H1 (cell line): ENCODE results near the gene MACF1. TPM values are rescaled to one million over a fixed set of nuclear protein-coding genes. Genes with fewer than 3 reads are reported as not detected.

ENCODE experiments used
- CTCF ChIA-PET: fragments of 300-600 bp; sonication (Branson Sonifier 250); formaldehyde crosslinking; loops from one replicate; lab custom pipeline; 2021; ENCODE audit not compliant: partially characterized antibody; lab: Charles Lee
- POLR2A ChIA-PET: fragments of 300-600 bp; sonication (Branson Sonifier 250); formaldehyde crosslinking; loops from one replicate; lab custom pipeline; 2021; ENCODE audit warnings: inconsistent platforms; ENCODE audit not compliant: partially characterized antibody; lab: Charles Lee
- DNase-seq, 2 experiments: peaks; one replicate each; pipeline versions ENCODE4 v3.0.0 to v3.0.0-alpha.2; 2010 to 2022; ENCODE audit warnings: low spot score in 2 of 2, low read depth in 1 of 2, mixed read lengths in 1 of 2
- FAIRE-seq: peaks from 2 replicates; lab custom pipeline; 2011; peaks lifted over from hg19 to GRCh38; lab: Jason Lieb, UNC
- H2AFZ ChIP-seq: 2 replicates; pipeline ENCODE4 v1.8.1; 2012; ENCODE audit warnings: low read length, inconsistent platforms
- H2AK5ac ChIP-seq: 2 replicates; pipeline ENCODE4 v1.6.1; 2013; ENCODE audit warnings: low read depth, low read length
- H2BK120ac ChIP-seq: replicated peaks from 2 replicates; pipeline ENCODE3; 2013; ENCODE audit warnings: low read depth, low read length, inconsistent platforms
- H2BK12ac ChIP-seq: 2 replicates; pipeline ENCODE4 v1.6.1; 2013; ENCODE audit warnings: low read depth, low read length
- H2BK15ac ChIP-seq: 2 replicates; pipeline ENCODE4 v1.6.1; 2013; ENCODE audit warnings: low read length
- H2BK20ac ChIP-seq: 2 replicates; pipeline ENCODE4 v1.6.1; 2013; ENCODE audit warnings: low read length
- H2BK5ac ChIP-seq: 2 replicates; pipeline ENCODE4 v1.6.1; 2013; ENCODE audit warnings: low read depth, low read length
- H3K14ac ChIP-seq: 2 replicates; pipeline ENCODE4 v1.6.1; 2013; ENCODE audit warnings: inconsistent platforms; ENCODE audit not compliant: insufficient read length
- H3K18ac ChIP-seq: 2 replicates; pipeline ENCODE4 v1.6.1; 2013; ENCODE audit warnings: low read length; ENCODE audit errors: extremely low read depth
- H3K23ac ChIP-seq: 2 replicates; pipeline ENCODE4 v1.6.1; 2013; ENCODE audit warnings: inconsistent platforms; ENCODE audit not compliant: insufficient read length
- H3K23me2 ChIP-seq: 2 replicates; pipeline ENCODE4 v1.6.1; 2013; ENCODE audit warnings: low read depth, low read length
- H3K27ac ChIP-seq: 2 replicates; pipeline ENCODE4 v1.6.1; 2011; ENCODE audit warnings: low read depth, low read length, inconsistent platforms
- H3K27me3 ChIP-seq, 4 experiments: replicated peaks in 1 of 4; 1 replicate in 1 of 4; 2 replicates in 3 of 4; pipeline versions ENCODE4 v1.6.1 to v1.8.1; 2011 to 2013; ENCODE audit warnings: low read length in 3 of 4, mild to moderate bottlenecking in 3 of 4, inconsistent platforms in 2 of 4, mixed read lengths in 2 of 4, moderate library complexity in 1 of 4; ENCODE audit not compliant: control insufficient read depth in 3 of 4, insufficient read depth in 3 of 4; ENCODE audit errors: extremely low read depth in 1 of 4
- H3K36me3 ChIP-seq, 4 experiments: 2 replicates each; pipeline versions ENCODE4 v1.6.1 to v1.8.1; 2011 to 2013; ENCODE audit warnings: mild to moderate bottlenecking in 4 of 4, low read length in 3 of 4, moderate library complexity in 2 of 4, control low read depth in 1 of 4, inconsistent platforms in 1 of 4; ENCODE audit not compliant: insufficient read depth in 4 of 4, control insufficient read depth in 2 of 4
- H3K4ac ChIP-seq: replicated peaks from 2 replicates; pipeline ENCODE3; 2013; ENCODE audit warnings: low read length, low read depth, mixed read lengths, inconsistent platforms; ENCODE audit not compliant: insufficient read length
- H3K4me1 ChIP-seq, 4 experiments: replicated peaks in 1 of 4; 1 replicate in 1 of 4; 2 replicates in 3 of 4; pipeline versions ENCODE4 v1.6.1 to v1.8.1; 2011 to 2013; ENCODE audit warnings: low read length in 3 of 4, inconsistent platforms in 2 of 4, mixed read lengths in 1 of 4; ENCODE audit not compliant: insufficient read depth in 4 of 4, control insufficient read depth in 3 of 4
- H3K4me2 ChIP-seq, 2 experiments: 2 replicates each; pipeline versions ENCODE4 v1.6.1 to v1.8.1; 2011 to 2013; ENCODE audit warnings: low read depth in 2 of 2, low read length in 2 of 2, control low read depth in 1 of 2, inconsistent platforms in 1 of 2, mild to moderate bottlenecking in 1 of 2; ENCODE audit not compliant: insufficient read depth in 1 of 2
- H3K4me3 ChIP-seq, 4 experiments: fragments of 200-600, 300-600 bp in 1 of 4; sonication (generic), shearing (Covaris generic), sonication (Bioruptor Twin) in 1 of 4; 2 replicates each; pipeline versions ENCODE4 v1.5.1 to v1.8.1; 2011 to 2016; ENCODE audit warnings: low read length in 4 of 4, low read depth in 3 of 4, control low read depth in 2 of 4, inconsistent platforms in 2 of 4, mild to moderate bottlenecking in 2 of 4, mixed read lengths in 1 of 4, moderate library complexity in 1 of 4; ENCODE audit not compliant: insufficient read depth in 2 of 4; ENCODE audit errors: extremely low read depth in 1 of 4
- H3K56ac ChIP-seq: replicated peaks from 2 replicates; pipeline ENCODE3; 2013; ENCODE audit warnings: low read depth, mild to moderate bottlenecking, mixed read lengths, low read length, inconsistent platforms; ENCODE audit not compliant: insufficient read length
- H3K79me1 ChIP-seq: 2 replicates; pipeline ENCODE4 v1.6.1; 2013; ENCODE audit warnings: low read depth, low read length, control low read depth
- H3K79me2 ChIP-seq, 2 experiments: 2 replicates each; pipeline versions ENCODE4 v1.6.1 to v1.8.1; 2012 to 2013; ENCODE audit warnings: low read length in 2 of 2, mild to moderate bottlenecking in 2 of 2, inconsistent platforms in 1 of 2; ENCODE audit not compliant: insufficient read depth in 2 of 2, control insufficient read depth in 1 of 2
- H3K9ac ChIP-seq, 4 experiments: replicated peaks in 1 of 4; 1 replicate in 1 of 4; 2 replicates in 3 of 4; pipeline versions ENCODE4 v1.6.1 to v1.8.1; 2011 to 2013; ENCODE audit warnings: low read depth in 3 of 4, low read length in 3 of 4, control low read depth in 2 of 4, mild to moderate bottlenecking in 2 of 4, moderate library complexity in 2 of 4, inconsistent platforms in 1 of 4; ENCODE audit errors: extremely low read depth in 1 of 4
- H3K9me3 ChIP-seq, 2 experiments: 2 replicates each; pipeline versions ENCODE4 v1.6.1 to v1.8.1; 2012 to 2013; ENCODE audit warnings: mild to moderate bottlenecking in 2 of 2, moderate library complexity in 2 of 2, control low read depth in 1 of 2, inconsistent platforms in 1 of 2, low read depth in 1 of 2, low read length in 1 of 2, mixed read lengths in 1 of 2; ENCODE audit not compliant: insufficient read depth in 2 of 2
- H4K20me1 ChIP-seq, 2 experiments: replicated peaks in 1 of 2; 2 replicates each; pipeline versions ENCODE3 to v1.8.1; 2011 to 2013; ENCODE audit warnings: inconsistent platforms in 2 of 2, low read length in 2 of 2, mild to moderate bottlenecking in 1 of 2; ENCODE audit not compliant: insufficient read depth in 2 of 2, control insufficient read depth in 1 of 2
- H4K5ac ChIP-seq: 2 replicates; pipeline ENCODE4 v1.6.1; 2013; ENCODE audit warnings: low read length, low read depth, mixed read lengths, inconsistent platforms; ENCODE audit not compliant: insufficient read length
- H4K8ac ChIP-seq: 2 replicates; pipeline ENCODE4 v1.8.0; 2013; ENCODE audit warnings: mild to moderate bottlenecking, moderate library complexity, low read length, inconsistent platforms; ENCODE audit not compliant: insufficient read depth; ENCODE audit errors: extremely low read depth
- H4K91ac ChIP-seq: replicated peaks from 2 replicates; pipeline ENCODE3; 2013; ENCODE audit warnings: low read length, mixed read lengths, inconsistent platforms; ENCODE audit not compliant: insufficient read length
- ATF2 ChIP-seq: IDR thresholded peaks from 2 replicates; pipeline ENCODE4 v1.6.1; 2012; ENCODE audit warnings: low read length, inconsistent platforms
- BRCA1 ChIP-seq: IDR thresholded peaks from 2 replicates; pipeline ENCODE4 v1.6.1; 2012; ENCODE audit warnings: low read depth, low read length, improper control_type of control experiment
- CHD1 ChIP-seq: IDR thresholded peaks from 2 replicates; pipeline ENCODE4 v1.6.1; 2012; ENCODE audit warnings: low read depth, low read length, improper control_type of control experiment
- EZH2 ChIP-seq: fragments of 200-600 bp; sonication (generic); IDR thresholded peaks from 2 replicates; pipeline ENCODE4 v1.7.1; 2012; ENCODE audit warnings: low read depth, mild to moderate bottlenecking, moderate library complexity, low read length, inconsistent platforms; ENCODE audit not compliant: severe bottlenecking
- GABPA ChIP-seq: IDR thresholded peaks from 2 replicates; pipeline ENCODE4 v1.6.1; 2011; ENCODE audit warnings: mild to moderate bottlenecking, low read length, moderate library complexity, borderline replicate concordance; ENCODE audit not compliant: insufficient read depth
- POLR2AphosphoS5 ChIP-seq: IDR thresholded peaks from 2 replicates; pipeline ENCODE4 v1.6.1; 2011; ENCODE audit warnings: low read depth, low read length
- RAD21 ChIP-seq, 2 experiments: IDR thresholded peaks in 1 of 2; conservative IDR thresholded peaks in 1 of 2; 2 replicates each; pipeline ENCODE4 v1.6.1; 2011; ENCODE audit warnings: low read depth in 2 of 2, low read length in 2 of 2, improper control_type of control experiment in 1 of 2, inconsistent platforms in 1 of 2, mild to moderate bottlenecking in 1 of 2, moderate library complexity in 1 of 2
- RFX5 ChIP-seq: IDR thresholded peaks from 2 replicates; pipeline ENCODE4 v1.6.1; 2011; ENCODE audit warnings: low read depth, low read length, improper control_type of control experiment, borderline replicate concordance
- SUZ12 ChIP-seq: fragments of 200-600 bp; sonication (generic); IDR thresholded peaks from 2 replicates; pipeline ENCODE4 v1.6.1; 2012; ENCODE audit warnings: mild to moderate bottlenecking, inconsistent platforms, low read length, moderate library complexity, mixed read lengths
- TCF12 ChIP-seq: IDR thresholded peaks from 2 replicates; pipeline ENCODE4 v1.6.1; 2011; ENCODE audit warnings: low read depth, mild to moderate bottlenecking, low read length
- TEAD4 ChIP-seq: IDR thresholded peaks from 2 replicates; pipeline ENCODE4 v1.6.1; 2012; ENCODE audit warnings: low read depth, low read length, inconsistent platforms, mixed read lengths
- WGBS, 2 experiments: shearing (Covaris generic) in 1 of 2; methylation state at CpG; one replicate each; pipeline versions ENCODE4 v1.1.6 to v1.1.7; 2013 to 2015; ENCODE audit warnings: low lambda C conversion rate in 2 of 2, mixed read lengths in 2 of 2, inconsistent platforms in 1 of 2, low coverage in 1 of 2, missing lambda C conversion rate in 1 of 2; ENCODE audit not compliant: insufficient replicate concordance in 2 of 2, insufficient coverage in 1 of 2, insufficient read length in 1 of 2; ENCODE audit errors: extremely low coverage in 1 of 2, missing lambda C conversion rate in 1 of 2; 5-methylcytosine and 5-hydroxymethylcytosine counted together
- polyA plus RNA-seq, 7 experiments: library from polyadenylated mRNA; depleted of rRNA in 3 of 7; stranded (reverse) in 5 of 7; unstranded in 2 of 7; fragments of >200 nt in 5 of 7; fragments of 200-250 nt in 2 of 7; gene quantifications; 1 replicate in 5 of 7; 2 replicates in 1 of 7; 4 replicates in 1 of 7; pipeline versions ENCODE4 v1.2.1 to v1.2.3, GENCODE V29; 2011 to 2013; ENCODE audit warnings: missing spikeins in 2 of 7, mixed read lengths in 2 of 7
- total RNA-seq: library from RNA; stranded (reverse); fragmentation: NEBNext Ultra II Directional; extraction: Animal tissue kit (Norgen Biotek cat#: 25700); gene quantifications from 2 replicates; pipeline ENCODE4 v1.2.1, GENCODE V29; 2021
- TF ChIP-seq, protein P1 (sequence below): IDR thresholded peaks from 2 replicates; pipeline ENCODE4 v1.6.1; 2011; ENCODE audit warnings: low read depth, mild to moderate bottlenecking, low read length; ENCODE audit not compliant: insufficient read depth

The MACF1 gene
- total and polyA plus RNA-seq, 2 of the 8 experiments (the other 6 are each of a cell fraction or from before 2014, with no cell fraction given) = 59.8 to 285 TPM

DNA sequence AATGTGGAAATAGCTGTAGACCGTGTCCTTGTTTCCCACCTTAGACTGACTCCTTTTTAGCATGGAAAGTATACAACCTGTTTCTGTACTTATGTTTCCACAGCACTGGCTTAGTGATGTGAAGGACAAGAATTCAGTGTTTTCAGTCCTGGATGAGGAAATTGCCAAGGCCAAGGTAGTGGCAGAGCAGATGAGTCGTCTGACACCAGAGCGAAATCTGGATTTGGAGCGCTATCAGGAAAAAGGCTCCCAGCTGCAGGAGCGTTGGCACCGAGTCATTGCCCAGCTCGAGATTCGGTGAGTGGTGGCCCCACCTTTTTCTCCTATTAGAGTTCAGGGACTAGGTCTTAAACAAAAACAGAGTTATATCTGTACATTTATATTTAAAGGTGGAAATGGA lies 112.6 kb downstream of the MACF1 start:
- H3K9me3 ChIP-seq = no peaks in the 10 kb centered on the region
- no peak overlapping the region for H3K4ac ChIP-seq
- no peaks in the 10 kb centered on the region for H3K79me1 ChIP-seq
- no peak overlapping the region for H2AK5ac ChIP-seq
- H3K79me2 ChIP-seq = no peaks in the 10 kb centered on the region
- no peak overlapping the region for H3K9ac ChIP-seq
- H3K14ac ChIP-seq = no peak overlapping the region
- H4K91ac ChIP-seq = no peak overlapping the region
- FAIRE-seq = no peak
- DNase-seq = no peak
- no peak overlapping the region for H2BK15ac ChIP-seq
- no peak overlapping the region for H2BK5ac ChIP-seq
- H3K18ac ChIP-seq = no peak overlapping the region
- CTCF ChIA-PET = interaction anchor here (1.1 to 2.2 kb wide), 3 partner anchors 30 to 218 kb away, joined by 3 to 5 read pairs (median 4); no protein-coding TSS in a partner anchor
- H3K4me2 ChIP-seq = no peak overlapping the region
- 92% methylated on average over 8 of the region's 8 CpGs; no CpG with 5 or more reads in 1 of the 2 experiments for WGBS, 2 experiments
- H3K4me1 ChIP-seq = no peaks in the 10 kb centered on the region
- H3K4me3 ChIP-seq = no peak overlapping the region
- peaks cover 28 to 73% (median 60%) of the 10 kb centered on the region in 4 experiments for H3K36me3 ChIP-seq
- no peaks in the 10 kb centered on the region for H3K27me3 ChIP-seq
- no peak overlapping the region for H2AFZ ChIP-seq
- no peak overlapping the region for H4K8ac ChIP-seq
- H3K23ac ChIP-seq = no peak overlapping the region
- no peaks in the 10 kb centered on the region for H3K23me2 ChIP-seq
- no peak overlapping the region for H4K5ac ChIP-seq
- no peak overlapping the region for H3K27ac ChIP-seq
- POLR2A ChIA-PET = interaction anchor here (0.8 kb wide), 1 partner anchor 10 kb away, joined by 3 read pairs; no protein-coding TSS in a partner anchor
- H2BK20ac ChIP-seq = no peak overlapping the region
- H4K20me1 ChIP-seq = peaks cover 0 to 2% of the 10 kb centered on the region in 2 experiments
- H3K56ac ChIP-seq = no peak overlapping the region
- H2BK12ac ChIP-seq = no peak overlapping the region
- no peak overlapping the region for H2BK120ac ChIP-seq
- TF ChIP-seq EZH2 (no peak), RFX5 (no peak), POLR2AphosphoS5 (no peak), GABPA (no peak), ATF2 (no peak), TCF12 (no peak), TEAD4 (no peak), CHD1 (no peak), SUZ12 (no peak), RAD21 (IDR thresholded peaks at IDR 0.05 in 1 of 2, conservative IDR thresholded peaks at IDR 0.05 in 1 of 2; ENCODE audit: low read depth in 2 of 2, low read length in 2 of 2) (no peak), BRCA1 (no peak)
- TF ChIP-seq, protein P1, sequence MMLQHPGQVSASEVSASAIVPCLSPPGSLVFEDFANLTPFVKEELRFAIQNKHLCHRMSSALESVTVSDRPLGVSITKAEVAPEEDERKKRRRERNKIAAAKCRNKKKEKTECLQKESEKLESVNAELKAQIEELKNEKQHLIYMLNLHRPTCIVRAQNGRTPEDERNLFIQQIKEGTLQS = no peak
